HG03135 (cell line): ENCODE data around the gene LCE1B.

Source experiments
- ATAC-seq: cut with Tn5 transposase; IDR thresholded peaks from one replicate; pipeline ENCODE4 v1.9.1; 2021; ENCODE audit warnings: mild to moderate bottlenecking, moderate library complexity; ENCODE audit not compliant: unreplicated experiment

The LCE1B gene

GRCh38 chr1:152811671-152812070, at the start of gene LCE1B:
LCE1B (plus strand) TSS chr1:152811971; CDS start chr1:152812447, 476 bp downstream.
- no peak for ATAC-seq

DNA sequence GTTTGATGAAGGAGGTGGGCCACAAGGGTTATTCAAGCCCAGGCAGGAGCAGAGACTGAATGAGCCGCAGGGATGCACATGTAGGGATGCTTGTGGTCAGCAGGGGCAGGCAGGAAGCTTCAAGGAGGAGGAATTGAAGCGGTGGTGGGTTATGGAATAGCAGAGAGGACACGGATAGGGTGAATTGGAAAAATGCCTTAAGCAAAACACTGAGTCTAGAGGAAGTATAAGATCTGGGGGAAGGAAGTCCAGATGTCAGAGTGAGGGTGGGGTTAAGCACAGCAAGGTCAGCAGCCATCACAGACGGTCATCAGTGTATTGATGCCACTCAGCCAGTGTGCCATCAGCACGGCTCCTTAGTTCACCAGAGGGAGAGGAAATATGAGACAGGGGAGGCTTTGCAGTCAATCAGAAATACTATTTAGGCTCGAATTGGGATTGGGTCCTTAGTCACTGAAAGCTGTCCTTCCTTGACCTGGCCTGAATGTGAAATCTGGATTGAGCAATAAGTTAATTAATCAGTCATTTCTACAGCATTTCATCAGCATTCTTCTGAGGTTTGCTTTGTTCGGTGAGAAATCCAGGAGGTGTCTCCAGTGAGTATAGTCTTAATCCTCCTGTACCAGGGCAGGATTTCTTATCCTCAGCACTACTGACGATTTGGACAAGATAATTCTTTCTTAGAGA, 42.8 kb upstream of the LCE1B start:
- ATAC-seq = no peak

DNA sequence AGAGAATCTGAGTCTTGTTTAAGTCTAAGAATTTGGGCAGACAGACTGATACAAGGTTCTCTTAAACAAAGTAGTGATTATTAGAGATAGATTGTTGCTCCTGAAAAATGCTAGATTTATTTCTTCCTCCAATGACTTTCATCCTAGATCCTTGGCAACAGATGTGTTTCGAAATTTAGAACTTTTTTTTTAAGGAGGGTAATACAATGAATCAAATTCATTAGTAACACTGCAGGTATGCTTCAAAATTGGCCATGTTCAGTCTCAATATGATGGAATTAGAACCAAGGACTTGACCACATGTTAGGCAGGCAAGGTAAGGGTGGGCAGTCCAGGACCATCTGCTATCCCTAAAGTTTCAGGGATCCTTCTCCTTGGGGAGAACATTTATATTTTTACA, 41.4 kb upstream of the LCE1B start:
- ATAC-seq = no peak

- no peak for ATAC-seq
These were observed 36.9 kb upstream of the LCE1B start, which contains the start of gene LCE1F for GRCh38 chr1:152774875-152775274. LCE1F (plus strand) TSS chr1:152775140; CDS start chr1:152776372, 1,232 bp downstream.

- ATAC-seq = no peak
These were observed 35.4 kb upstream of the LCE1B start for GRCh38 chr1:152776361-152776760.

DNA sequence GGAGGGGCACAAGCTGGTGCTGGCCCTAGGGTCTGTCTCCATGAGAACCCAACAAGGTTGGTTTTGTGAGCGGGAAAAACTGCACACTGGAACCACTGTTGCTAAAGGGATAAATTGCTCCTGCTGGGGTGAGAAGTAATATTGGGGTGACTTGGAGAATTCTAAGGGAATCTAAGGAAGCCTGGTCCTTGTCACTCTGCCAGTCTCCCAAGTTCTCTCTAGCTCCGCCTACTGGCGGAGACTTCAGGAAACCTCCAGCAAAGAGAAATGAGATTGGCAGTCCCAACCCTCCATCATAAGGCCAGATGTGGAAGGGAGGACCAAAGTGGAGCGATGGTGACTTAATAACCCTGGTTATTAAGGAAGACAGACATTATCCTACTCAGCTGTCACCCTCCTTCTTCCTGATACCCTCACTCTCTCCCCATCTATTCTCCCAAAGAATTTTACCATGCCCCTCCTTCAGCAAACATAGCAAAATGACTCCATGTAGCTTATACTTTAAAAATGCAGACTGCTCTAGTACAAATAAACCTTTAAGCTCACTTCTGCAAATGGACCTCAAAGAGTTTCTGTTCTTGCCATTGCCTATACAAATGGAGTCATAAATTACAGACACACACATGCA, 34.1 kb upstream of the LCE1B start:
- no peak for ATAC-seq

DNA sequence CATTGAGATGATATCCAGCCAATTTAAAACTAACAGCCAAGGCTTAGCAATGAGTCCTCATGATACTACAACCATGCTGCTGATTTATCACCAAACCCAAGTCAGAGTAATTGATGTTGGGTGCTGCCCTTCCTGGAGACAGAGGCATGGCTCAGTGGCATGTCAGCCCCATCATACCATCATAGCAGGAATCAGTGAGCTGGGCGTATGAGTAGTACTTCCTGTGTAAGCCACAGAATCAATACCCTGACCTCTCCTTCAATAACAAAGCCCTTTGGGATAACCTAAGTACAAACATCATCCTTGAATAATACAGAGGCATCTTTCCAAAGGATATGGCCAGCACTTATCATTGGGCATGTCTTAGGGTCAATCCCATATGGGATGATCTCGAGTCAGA, 28.7 kb upstream of the LCE1B start:
- no peak for ATAC-seq

GRCh38 chr1:152786077-152786476, 25.7 kb upstream of the LCE1B start, which contains the start of gene LCE1E:
LCE1E (plus strand) TSS chr1:152786257; CDS start chr1:152787300, 1,043 bp downstream.
- no peak for ATAC-seq

DNA sequence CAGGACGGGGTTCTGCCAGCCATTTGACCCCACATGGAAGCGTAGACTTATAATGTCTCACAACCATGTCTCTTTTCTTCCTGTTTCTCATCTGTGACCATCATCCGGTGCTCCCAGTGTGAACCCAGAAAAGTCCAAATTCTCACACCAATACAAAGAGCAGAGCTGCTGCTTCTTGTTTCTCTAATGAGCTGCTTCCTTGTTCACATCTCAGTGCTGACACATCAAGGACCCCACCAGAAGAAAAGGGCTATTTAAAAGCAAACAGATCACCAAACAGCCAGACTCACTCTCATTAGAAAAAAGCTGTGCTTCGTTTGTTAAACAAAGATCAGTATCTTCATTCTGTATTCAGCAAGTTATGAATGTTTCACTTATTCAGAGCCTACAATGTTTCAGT, 16.1 kb upstream of the LCE1B start:
- no peak for ATAC-seq

GRCh38 chr1:152796421-152796820, 15.3 kb upstream of the LCE1B start, which contains the start of gene LCE1D:
LCE1D (plus strand) TSS chr1:152796721; CDS start chr1:152797795, 1,074 bp downstream.
- ATAC-seq = no peak

GRCh38 chr1:152801333-152801732, 10.4 kb upstream of the LCE1B start:
- ATAC-seq = no peak

GRCh38 chr1:152806576-152806975, 5.2 kb upstream of the LCE1B start, which contains the start of gene LCE1C:
LCE1C (minus strand) TSS chr1:152806651; CDS start chr1:152805478, 1,173 bp downstream.
- ATAC-seq = no peak

DNA sequence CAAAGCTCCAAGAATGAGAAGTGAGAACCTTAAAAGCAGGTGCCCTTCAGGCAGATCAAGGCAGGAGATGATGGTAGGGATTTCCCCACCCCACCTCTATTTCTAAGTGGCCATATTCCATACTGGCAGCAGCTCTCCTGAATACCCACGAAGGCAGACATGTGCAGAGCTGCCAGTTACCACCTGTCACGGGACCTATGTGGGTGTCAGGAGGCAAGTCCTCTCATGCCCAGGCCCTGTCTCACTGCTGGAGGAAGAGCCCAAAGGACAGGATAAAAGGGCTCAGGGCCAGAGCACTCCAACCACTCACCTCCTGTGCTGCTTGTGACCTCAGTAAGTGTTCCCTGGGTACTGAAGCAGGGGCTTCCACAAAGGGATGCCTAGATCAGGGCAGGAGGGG, 721 bp upstream of the LCE1B start:
- no peak for ATAC-seq

GRCh38 chr1:152817309-152817708, 5.5 kb downstream of the LCE1B start:
- ATAC-seq = no peak

DNA sequence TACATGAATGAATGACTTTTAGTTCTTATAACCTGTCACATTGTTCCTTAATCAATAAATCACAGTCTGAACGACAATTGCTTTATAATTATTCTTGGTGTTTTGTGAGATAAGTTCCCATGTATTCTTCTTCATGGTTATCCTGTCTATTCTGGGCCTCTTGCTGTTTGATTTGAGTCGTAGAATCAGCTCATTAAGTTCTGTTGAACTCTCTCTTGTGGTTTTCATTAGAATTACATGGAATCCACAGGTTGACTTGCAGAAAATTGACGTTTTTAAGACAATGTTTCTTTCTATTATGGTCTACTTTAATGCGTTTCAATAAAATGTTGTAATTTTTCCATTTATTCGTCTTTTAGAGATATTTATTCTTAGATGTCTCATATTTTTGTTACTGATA, 11.5 kb downstream of the LCE1B start:
- no peak for ATAC-seq

- ATAC-seq = no peak
These were observed 13.2 kb downstream of the LCE1B start for GRCh38 chr1:152824964-152825363.

GRCh38 chr1:152827173-152827572, 15.4 kb downstream of the LCE1B start, which contains the start of gene LCE1A:
LCE1A (plus strand) TSS chr1:152827473; CDS start chr1:152827473, 0 bp downstream.
- no peak for ATAC-seq

GRCh38 chr1:152836870-152837269, 25.1 kb downstream of the LCE1B start:
- no peak for ATAC-seq

DNA sequence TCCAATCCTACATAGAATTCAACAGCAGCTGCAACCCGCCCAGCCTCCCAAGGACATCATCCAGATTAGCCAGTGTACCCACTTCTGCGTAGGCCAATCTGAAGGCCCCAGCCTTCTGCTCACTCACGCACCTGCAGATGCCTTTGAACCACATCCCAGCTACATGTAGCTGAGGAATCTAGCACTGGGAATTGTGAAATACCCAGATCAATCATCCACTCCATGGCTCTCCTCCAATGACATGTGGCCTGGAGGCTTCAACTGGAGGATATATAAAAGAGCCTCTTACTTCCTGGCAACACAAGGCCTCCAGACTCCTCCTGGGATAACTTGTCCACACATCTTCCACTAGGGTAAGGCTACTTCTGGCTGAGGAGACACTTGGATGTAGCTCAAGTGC, 30.8 kb downstream of the LCE1B start, which contains the start of gene LCE6A:
Gene LCE6A (plus strand): TSS at position 301 of the 400 bp plus-strand sequence. CDS start 665 bp downstream, outside the sequence.
- no peak for ATAC-seq

DNA sequence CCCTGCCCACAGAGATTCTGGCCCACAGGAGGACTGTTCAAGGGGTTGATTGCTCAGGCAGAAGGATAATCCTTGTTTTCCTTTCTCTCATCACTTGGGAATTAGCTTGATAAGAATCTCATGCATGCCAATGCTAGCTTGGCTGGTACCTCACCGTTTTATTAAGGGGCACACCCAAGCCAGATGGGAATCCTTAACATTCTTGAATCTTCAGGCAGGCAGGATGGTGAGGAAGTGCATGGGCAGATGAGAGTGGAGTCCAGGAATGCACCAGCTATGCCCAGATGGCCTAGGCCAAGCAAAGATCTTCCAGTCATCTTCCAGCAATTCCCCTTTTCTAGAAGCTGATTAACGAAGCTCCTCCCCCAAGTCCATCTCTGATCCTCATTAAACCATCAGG, 43.9 kb downstream of the LCE1B start:
- no peak for ATAC-seq

DNA sequence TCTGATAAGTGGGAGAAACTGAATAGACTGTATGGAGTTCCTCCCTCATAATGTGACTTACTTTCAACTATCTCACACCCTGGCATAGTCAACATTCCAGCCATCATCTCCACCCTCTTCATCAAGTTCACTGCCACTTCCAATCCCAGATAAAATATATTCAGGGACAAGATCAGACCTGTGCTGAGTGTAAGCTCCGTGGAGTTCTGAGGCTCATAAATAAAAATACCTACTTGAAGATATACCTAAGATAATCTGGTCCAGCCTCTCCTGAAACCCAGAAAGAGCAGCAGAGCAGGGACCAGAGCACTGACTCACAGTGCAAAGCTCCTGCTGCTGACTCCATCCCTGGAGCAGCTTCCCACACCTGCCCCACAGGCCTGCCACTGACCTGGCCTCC, 46.3 kb downstream of the LCE1B start:
- ATAC-seq = no peak

DNA sequence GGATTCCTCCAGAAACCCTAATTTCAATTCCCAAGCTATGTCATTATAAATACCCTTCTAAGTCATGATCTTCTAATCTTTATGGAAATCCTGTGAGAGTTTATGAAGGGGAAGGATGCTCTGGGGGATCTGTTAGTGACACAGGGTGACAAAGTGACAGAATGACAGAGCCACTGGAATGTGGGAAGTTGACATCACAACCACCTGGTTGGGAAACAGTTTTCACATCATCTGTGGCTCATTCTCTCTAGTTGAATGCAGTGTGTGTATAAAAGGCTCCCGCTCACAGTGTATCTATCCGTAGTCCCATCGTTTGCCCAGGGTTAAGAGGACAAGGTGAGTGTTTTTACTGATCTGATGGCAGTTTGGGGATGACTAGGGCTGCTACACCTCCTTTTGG, 47.9 kb downstream of the LCE1B start, which contains the start of gene LCE7A:
Gene LCE7A (plus strand): TSS at position 301 of the 400 bp plus-strand sequence. CDS start 702 bp downstream, outside the sequence.
- ATAC-seq = no peak
